ENCODE data around the gene DNHD1. TPM values are rescaled to one million over a fixed set of nuclear protein-coding genes. Genes with fewer than 3 reads are reported as not detected.
A peak's percentile ranks its signal among the peaks of the same experiment; 100 is the strongest.

Gene DNHD1
- total and polyA plus RNA-seq, 9 of the 15 experiments (the other 6 are each of a cell fraction or from before 2014, with no cell fraction given), result 0.82 to 9.7 (median 3.8) TPM

DNA sequence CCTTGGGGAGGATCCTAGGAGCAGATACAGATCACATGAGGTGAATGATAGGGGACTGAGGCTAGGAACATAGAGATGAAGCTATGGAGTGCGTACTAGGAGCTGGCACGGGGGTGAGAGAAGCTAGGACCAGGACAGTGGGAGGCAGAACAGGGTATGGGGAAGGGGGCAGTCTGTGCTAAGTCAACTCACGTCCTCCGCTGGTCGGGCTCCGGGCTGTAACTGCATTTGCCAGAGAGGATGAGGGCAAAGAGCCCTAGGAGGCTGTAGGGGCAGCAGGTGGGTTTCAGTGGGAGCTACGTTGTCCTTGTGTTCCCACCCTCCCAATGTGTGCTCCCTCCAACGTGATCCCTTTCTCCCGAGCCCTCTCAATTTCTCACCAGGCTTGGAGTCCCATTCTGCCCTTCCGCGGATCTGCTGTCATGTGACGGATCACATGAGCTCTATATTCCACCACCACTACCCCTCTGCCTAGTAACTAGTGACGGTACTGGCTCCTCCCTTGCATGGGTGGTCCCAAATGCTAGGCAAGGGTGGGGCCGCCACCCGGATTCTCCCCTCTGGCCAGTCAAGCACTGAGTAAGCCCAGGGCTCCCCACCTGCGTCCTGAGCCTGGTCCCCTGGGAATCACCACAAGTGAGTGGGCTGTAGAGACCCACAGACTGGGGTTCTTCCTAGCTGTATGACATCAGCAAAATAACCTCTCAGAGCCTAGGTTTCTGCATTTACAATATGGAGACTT lies 122.1 kb downstream of the DNHD1 start, which contains the start of gene TPP1 (continued):
- peak; percentile 53 to 66; a peak in 3 of 4 replicates for TF ChIP-seq FOXK2 (conservative IDR thresholded peaks at IDR 0.05 in 1 of 2, IDR thresholded peaks at IDR 0.05 in 1 of 2; ENCODE audit: low read depth in 2 of 2)
- TF ChIP-seq NR2F6 (CRISPR knock-in tag; IDR thresholded peaks at IDR 0.05), result no peak
- no peak; the same call in 1 of the 2 replicates for TF ChIP-seq GABPA (tag; conservative IDR thresholded peaks at IDR 0.05; ENCODE audit: low read depth)
- TF ChIP-seq XRCC3 (IDR thresholded peaks at IDR 0.05), result no peak
- TF ChIP-seq, protein P1, sequence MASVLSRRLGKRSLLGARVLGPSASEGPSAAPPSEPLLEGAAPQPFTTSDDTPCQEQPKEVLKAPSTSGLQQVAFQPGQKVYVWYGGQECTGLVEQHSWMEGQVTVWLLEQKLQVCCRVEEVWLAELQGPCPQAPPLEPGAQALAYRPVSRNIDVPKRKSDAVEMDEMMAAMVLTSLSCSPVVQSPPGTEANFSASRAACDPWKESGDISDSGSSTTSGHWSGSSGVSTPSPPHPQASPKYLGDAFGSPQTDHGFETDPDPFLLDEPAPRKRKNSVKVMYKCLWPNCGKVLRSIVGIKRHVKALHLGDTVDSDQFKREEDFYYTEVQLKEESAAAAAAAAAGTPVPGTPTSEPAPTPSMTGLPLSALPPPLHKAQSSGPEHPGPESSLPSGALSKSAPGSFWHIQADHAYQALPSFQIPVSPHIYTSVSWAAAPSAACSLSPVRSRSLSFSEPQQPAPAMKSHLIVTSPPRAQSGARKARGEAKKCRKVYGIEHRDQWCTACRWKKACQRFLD (CRISPR knock-in tag; IDR thresholded peaks at IDR 0.05), result no peak
- TF ChIP-seq POLR3A (IDR thresholded peaks at IDR 0.05; ENCODE audit: borderline replicate concordance, extremely low read depth, insufficient read depth, insufficient read length), result no peak
- TF ChIP-seq SREBF2 (CRISPR knock-in tag; IDR thresholded peaks at IDR 0.05), result no peak
- no peak for TF ChIP-seq KLF10 (CRISPR knock-in tag; IDR thresholded peaks at IDR 0.05)
- TF ChIP-seq BCOR (IDR thresholded peaks at IDR 0.05), result no peak
- TF ChIP-seq ZC3H8 (IDR thresholded peaks at IDR 0.05), result no peak
- TF ChIP-seq, protein P2, sequence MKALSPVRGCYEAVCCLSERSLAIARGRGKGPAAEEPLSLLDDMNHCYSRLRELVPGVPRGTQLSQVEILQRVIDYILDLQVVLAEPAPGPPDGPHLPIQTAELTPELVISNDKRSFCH (CRISPR knock-in tag; IDR thresholded peaks at IDR 0.05), result no peak
- TF ChIP-seq, protein P2 (tag; IDR thresholded peaks at IDR 0.05), result no peak
- TF ChIP-seq CAMTA2 (CRISPR knock-in tag; conservative IDR thresholded peaks at IDR 0.05), result no peak
- 0 out of 2 replicates have a peak, but pooled peaks have one; percentile 32 for TF ChIP-seq RB1 (IDR thresholded peaks at IDR 0.05; ENCODE audit: low read depth)
- no peak for TF ChIP-seq EHMT2 (IDR thresholded peaks at IDR 0.05)
- no peak for TF ChIP-seq ZNF695 (CRISPR knock-in tag; IDR thresholded peaks at IDR 0.05)
- no peak for TF ChIP-seq MEIS2 (IDR thresholded peaks at IDR 0.05; ENCODE audit: partially characterized antibody)
- no peak for TF ChIP-seq ZNF184 (CRISPR knock-in tag; IDR thresholded peaks at IDR 0.05)
- TF ChIP-seq, protein P3, sequence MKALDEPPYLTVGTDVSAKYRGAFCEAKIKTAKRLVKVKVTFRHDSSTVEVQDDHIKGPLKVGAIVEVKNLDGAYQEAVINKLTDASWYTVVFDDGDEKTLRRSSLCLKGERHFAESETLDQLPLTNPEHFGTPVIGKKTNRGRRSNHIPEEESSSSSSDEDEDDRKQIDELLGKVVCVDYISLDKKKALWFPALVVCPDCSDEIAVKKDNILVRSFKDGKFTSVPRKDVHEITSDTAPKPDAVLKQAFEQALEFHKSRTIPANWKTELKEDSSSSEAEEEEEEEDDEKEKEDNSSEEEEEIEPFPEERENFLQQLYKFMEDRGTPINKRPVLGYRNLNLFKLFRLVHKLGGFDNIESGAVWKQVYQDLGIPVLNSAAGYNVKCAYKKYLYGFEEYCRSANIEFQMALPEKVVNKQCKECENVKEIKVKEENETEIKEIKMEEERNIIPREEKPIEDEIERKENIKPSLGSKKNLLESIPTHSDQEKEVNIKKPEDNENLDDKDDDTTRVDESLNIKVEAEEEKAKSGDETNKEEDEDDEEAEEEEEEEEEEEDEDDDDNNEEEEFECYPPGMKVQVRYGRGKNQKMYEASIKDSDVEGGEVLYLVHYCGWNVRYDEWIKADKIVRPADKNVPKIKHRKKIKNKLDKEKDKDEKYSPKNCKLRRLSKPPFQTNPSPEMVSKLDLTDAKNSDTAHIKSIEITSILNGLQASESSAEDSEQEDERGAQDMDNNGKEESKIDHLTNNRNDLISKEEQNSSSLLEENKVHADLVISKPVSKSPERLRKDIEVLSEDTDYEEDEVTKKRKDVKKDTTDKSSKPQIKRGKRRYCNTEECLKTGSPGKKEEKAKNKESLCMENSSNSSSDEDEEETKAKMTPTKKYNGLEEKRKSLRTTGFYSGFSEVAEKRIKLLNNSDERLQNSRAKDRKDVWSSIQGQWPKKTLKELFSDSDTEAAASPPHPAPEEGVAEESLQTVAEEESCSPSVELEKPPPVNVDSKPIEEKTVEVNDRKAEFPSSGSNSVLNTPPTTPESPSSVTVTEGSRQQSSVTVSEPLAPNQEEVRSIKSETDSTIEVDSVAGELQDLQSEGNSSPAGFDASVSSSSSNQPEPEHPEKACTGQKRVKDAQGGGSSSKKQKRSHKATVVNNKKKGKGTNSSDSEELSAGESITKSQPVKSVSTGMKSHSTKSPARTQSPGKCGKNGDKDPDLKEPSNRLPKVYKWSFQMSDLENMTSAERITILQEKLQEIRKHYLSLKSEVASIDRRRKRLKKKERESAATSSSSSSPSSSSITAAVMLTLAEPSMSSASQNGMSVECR (CRISPR knock-in tag; IDR thresholded peaks at IDR 0.05), result no peak; the same call in 1 of the 2 replicates
- TF ChIP-seq SETDB1 (IDR thresholded peaks at IDR 0.05; ENCODE audit: low read length), result no peak
- no peak for TF ChIP-seq ZZZ3 (IDR thresholded peaks at IDR 0.05)
- TF ChIP-seq NR2C2 (CRISPR knock-in tag; IDR thresholded peaks at IDR 0.05), result no peak
- peak; percentile 62 for TF ChIP-seq NR2C2 (tag; IDR thresholded peaks at IDR 0.05)
